Iris pigment epithelial cell (primary cell): ENCODE data around the gene TSC22D2.
"Not testable (repeated sequence)": the region's sequence is repeated elsewhere in the genome, so short reads cannot be mapped to it uniquely, and the experiment has no call there.

ENCODE experiments used
- DNase-seq: peaks from one replicate; pipeline ENCODE4 v3.0.0-alpha.2; 2011; ENCODE audit warnings: low read depth

TSC22D2 gene

DNA sequence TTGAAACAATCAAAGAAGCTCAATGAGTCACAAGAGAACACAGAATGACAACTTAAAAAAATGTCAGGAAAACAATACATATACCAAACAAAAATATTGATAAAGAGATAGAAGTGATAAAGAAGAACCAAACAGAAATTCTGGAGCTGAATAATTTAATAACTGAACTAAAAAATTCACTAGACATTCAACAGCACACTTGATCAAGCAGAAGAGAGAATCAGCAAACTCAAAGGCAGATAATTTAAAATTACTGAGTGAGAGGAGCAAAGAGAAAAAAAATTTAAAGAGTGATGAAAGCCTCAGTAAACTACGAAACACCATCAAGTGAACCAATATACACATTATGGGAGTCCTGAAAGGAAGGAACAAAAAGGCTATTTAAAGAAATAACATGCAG lies 76.3 kb downstream of the TSC22D2 start:
- no peak for DNase-seq

GRCh38 chr3:150488867-150489266 lies 80.8 kb downstream of the TSC22D2 start:
- no peak for DNase-seq

DNA sequence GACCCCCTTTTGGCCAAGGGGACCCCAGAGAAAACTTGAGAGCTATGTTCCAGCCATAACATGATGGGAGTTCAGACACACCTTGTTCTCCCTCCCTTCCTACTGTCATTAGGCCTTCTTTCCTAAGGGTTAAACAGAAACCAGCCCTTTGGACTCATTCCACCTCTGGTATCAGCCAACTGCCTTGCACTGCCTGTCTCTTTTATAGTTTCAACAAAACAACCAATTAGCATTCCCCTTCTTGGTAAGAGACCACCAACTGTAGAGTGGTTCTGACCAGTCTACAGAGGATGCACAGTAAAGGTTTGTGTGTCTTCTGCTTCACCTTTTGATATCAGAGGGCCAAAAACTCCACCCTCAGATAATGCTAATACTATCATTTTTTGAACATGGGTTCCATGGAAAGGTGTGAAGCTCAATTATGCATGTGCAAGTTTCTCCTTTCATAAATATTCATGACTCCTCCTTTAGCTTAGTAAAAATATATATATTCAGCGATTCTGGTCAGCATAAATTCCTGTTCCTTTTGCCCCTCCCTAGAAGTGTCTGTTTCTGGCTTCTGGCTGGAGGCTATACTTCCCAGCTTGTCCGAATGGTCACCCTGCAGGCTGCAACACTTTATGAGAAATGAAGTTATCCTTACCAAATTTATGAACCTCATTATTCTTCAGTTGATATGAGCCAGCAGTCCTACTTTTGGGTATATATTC lies 82.3 kb downstream of the TSC22D2 start:
- DNase-seq: no peak

DNA sequence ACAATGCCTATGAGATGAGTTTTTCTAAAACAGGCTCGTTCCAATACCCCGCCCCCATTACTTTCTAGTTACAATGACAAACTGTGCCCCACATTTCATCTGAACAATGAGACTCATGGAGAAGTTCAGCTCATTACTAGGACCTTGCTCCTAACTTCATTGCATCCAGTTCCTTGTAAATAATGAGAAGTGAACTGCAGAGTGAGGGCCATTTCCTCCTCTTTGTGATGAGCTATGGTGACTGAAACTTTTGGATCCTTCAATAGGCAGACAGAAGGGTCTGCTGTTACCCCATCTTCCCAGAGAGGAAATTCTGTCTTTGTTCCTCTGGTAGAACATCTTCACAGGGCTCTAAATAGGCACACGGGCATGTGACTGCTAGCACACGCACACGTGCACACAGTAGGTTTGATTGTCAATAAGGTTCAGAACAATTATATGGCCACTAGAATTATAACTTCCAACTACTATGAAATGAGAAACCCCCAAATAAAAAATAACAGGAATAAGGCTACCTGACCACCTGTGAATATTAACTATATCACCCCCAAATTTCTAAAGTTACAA lies 86.4 kb downstream of the TSC22D2 start:
- DNase-seq: no peak

GRCh38 chr3:150495149-150495548 lies 87.1 kb downstream of the TSC22D2 start:
- peak; percentile 17 for DNase-seq

GRCh38 chr3:150495563-150496168 lies 87.6 kb downstream of the TSC22D2 start:
- DNase-seq: peak; percentile 48

- DNase-seq: peak; percentile 65
Observed at GRCh38 chr3:150497956-150498355, 89.9 kb downstream of the TSC22D2 start.

- DNase-seq: not testable (repeated sequence)
Observed at GRCh38 chr3:150500960-150501359, 92.9 kb downstream of the TSC22D2 start.

- DNase-seq: no peak
Observed at GRCh38 chr3:150503402-150504099, 95.5 kb downstream of the TSC22D2 start.

DNA sequence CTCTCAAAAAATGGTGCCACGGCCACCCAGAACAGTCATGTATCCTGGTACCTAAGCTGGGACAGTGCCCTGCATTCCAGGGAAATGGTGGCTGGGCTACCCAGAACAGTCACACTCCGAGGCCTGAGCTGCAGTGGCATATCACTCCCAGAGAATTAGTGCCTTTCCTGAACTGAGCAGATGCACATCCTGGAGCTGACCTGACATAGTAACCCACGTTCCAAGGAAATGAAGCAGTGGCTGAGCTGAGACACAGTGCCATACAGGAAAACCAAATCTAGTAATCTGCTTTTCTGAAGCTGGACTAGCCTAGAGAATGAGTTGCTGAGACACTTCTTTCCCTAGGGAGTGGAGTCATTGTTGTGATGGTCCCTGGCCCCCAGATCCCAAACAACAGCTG lies 96.4 kb downstream of the TSC22D2 start:
- DNase-seq: no peak

GRCh38 chr3:150508401-150508800 lies 100.3 kb downstream of the TSC22D2 start:
- no peak for DNase-seq

GRCh38 chr3:150509780-150510179 lies 101.7 kb downstream of the TSC22D2 start:
- no peak for DNase-seq

- no peak for DNase-seq
Observed at GRCh38 chr3:150511122-150511821, 103.2 kb downstream of the TSC22D2 start.

- DNase-seq: peak; percentile 24
Observed at GRCh38 chr3:150515210-150515609, 107.1 kb downstream of the TSC22D2 start.
